NCI-H460 (cell line): ENCODE measurements around the gene CTIF. TPM values are rescaled to one million over a fixed set of nuclear protein-coding genes. Genes with fewer than 3 reads are reported as not detected.

Experiments
- DNase-seq: peaks from one replicate; pipeline ENCODE4 v3.0.0-alpha.2; 2016; ENCODE audit warnings: low read depth; ENCODE audit errors: extremely low read depth
- total RNA-seq: library from RNA; depleted of rRNA; stranded (reverse); fragments of >200 nt; shearing (Covaris generic); gene quantifications from 2 replicates; pipeline ENCODE4 v1.2.3, GENCODE V29; 2014

The CTIF gene
- total RNA-seq, 1 experiment from 2014 or later = 57.0 TPM

DNA sequence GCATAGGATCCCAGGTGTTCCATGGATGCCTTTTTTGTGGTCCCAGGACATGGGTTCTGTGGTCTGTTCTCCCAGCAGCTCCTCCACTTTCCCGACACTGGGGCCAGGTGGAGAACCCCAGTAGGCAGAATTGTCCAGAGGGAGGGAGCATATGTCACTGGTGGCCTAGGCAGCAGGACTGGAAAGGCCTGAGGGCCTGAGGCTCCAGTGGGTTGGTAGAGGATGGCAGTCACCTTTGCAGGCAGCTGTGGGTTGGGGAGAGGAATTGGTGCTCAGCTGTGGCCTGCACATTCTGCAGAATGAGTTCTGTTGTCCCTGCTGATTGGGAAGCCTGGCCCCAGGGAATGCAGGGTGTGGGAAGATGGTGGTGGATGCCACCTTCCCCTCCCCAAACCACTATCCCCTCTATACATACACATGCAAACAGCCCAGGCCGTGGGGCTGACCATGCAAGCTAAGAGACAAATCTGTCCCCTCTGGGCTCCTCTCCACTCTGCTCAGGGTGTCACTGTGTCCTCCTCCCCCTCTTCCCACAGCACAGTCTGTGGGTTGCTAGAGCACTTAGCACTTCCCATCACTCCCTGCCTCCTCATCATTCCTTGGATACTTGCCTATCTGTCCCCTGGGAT lies 11.4 kb downstream of the CTIF start:
- DNase-seq = no peak

- DNase-seq = no peak
These were observed 12.3 kb downstream of the CTIF start for GRCh38 chr18:48551100-48551499.

DNA sequence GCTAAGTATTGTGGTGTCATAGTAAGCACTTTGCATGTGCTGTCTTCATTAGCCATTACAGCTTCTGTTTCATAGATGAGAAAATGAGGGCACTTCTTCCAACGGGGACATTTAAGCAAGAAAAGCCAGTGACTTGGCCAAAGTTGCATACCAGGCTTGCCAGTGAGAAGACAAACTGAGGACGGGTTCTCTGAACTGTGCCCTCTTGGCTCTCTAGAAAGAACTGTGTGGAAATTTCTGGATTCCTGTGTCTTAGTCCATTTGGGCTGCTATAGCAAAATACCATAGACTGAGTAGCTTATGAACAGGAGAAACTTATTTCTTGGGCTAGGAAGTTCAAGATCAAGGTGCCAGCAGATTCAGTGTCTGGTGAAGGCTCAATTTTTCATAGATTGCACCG lies 13.3 kb downstream of the CTIF start:
- no peak for DNase-seq

GRCh38 chr18:48553236-48553635 lies 14.4 kb downstream of the CTIF start:
- DNase-seq = no peak

- DNase-seq = no peak
These were observed 16.0 kb downstream of the CTIF start for GRCh38 chr18:48554610-48555400.

DNA sequence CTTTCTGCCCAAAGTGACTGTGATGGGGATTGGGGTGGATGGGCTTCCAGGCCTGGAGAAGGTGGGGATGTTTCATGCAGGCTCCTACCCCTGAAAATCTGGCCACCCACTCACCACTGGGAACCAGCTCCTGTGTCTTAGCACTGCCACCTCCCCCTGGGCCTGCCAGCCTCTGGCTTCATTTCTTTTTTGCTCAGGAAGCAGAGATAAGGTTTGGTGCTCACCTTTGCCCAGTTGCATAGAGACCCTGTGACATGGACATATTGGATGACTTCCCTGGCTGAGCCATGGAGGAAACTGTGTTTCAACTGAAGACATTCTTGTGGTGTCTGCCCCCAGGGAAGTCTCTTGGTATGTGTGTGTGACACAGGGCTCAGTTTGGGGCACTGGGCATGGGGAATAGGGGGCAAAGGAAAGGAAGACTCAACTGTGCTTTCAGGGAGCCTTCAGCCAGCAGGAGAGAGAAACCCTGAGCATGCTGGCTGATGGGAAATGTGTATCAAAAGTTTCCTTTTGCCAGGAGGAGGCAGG lies 16.7 kb downstream of the CTIF start:
- no peak for DNase-seq

- no peak for DNase-seq
These were observed 18.9 kb downstream of the CTIF start for GRCh38 chr18:48557640-48558174.

GRCh38 chr18:48558248-48558647 lies 19.4 kb downstream of the CTIF start:
- no peak for DNase-seq

GRCh38 chr18:48560491-48560890 lies 21.7 kb downstream of the CTIF start:
- DNase-seq = no peak

DNA sequence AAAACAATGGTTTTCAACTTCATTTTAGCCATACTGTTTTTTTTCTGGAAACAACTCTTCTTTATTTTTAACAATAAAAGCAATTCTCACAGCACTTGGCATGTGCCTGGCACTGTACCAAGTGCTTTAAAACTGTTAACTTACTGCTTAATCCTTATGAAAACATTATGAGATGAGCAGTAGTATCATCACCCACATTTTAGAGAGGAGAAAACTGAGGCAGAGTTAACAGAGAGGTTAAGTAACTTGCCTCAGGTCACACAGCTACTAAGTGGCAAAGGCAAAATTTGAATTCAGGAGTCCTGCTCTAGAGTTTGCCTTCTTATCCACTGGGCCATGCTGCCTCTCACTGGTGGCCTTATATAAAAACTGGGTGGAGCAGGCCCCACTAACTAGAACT lies 23.2 kb downstream of the CTIF start:
- no peak for DNase-seq

DNA sequence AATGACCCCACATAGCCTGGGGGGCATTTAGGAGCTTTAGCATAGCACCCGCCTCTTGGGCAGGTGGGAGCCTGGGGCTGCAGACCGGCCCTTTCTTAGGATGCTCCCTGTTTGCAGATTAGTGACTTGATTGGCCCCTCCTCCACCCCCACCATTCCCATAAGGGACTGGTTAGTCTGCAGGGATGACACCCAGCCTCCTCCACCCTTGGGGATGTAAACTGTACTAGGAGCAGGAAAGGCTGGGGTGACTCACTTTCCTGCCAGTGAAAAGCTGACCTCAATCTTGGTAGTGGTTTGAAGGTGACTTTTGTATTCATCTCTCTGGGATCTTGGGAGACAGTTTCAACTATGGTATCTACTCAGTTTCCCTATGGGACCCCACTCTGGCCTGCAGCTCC lies 24.2 kb downstream of the CTIF start:
- DNase-seq = peak; percentile 50

DNA sequence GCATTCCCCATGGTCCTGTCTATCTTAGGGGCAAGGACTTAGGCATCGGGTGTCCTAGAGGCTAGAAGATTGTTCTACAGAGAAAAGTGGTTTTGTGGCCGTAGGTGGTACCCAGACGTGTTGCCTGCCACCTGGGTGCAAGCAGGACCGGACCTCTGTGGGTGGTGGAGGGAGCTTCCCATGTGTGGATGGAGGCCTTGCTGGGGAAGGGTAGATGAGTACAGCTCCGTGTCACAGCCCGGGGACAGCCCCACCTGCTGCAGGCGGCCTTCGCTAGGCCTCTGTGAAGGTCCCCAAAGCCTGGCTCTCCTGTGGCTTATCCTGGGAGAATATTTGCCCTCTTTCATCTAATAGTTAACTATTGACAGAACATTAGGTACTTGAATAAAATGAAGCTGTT lies 25.3 kb downstream of the CTIF start:
- DNase-seq = no peak

GRCh38 chr18:48565105-48565504 lies 26.3 kb downstream of the CTIF start:
- DNase-seq = no peak

GRCh38 chr18:48566589-48566988 lies 27.8 kb downstream of the CTIF start:
- DNase-seq = no peak

DNA sequence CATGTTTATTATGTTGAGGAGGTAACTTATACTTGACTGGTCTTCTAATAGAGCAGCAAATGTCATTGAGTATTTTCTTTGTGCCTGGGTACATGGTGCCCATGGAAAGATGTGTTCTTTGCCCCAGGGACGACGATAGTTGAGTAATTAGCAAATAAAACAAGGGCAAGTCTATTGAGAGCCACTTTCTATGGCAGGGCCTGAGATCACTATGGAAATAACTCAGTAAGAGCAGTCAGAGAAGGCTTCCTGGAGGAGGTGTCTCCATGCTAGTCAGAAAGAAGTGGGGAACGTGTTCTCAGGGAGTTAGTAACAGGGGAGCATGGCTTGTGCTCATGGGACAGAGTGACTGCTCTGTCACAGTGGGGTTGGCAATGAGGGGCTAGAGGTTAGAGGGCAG lies 28.6 kb downstream of the CTIF start:
- DNase-seq = no peak

DNA sequence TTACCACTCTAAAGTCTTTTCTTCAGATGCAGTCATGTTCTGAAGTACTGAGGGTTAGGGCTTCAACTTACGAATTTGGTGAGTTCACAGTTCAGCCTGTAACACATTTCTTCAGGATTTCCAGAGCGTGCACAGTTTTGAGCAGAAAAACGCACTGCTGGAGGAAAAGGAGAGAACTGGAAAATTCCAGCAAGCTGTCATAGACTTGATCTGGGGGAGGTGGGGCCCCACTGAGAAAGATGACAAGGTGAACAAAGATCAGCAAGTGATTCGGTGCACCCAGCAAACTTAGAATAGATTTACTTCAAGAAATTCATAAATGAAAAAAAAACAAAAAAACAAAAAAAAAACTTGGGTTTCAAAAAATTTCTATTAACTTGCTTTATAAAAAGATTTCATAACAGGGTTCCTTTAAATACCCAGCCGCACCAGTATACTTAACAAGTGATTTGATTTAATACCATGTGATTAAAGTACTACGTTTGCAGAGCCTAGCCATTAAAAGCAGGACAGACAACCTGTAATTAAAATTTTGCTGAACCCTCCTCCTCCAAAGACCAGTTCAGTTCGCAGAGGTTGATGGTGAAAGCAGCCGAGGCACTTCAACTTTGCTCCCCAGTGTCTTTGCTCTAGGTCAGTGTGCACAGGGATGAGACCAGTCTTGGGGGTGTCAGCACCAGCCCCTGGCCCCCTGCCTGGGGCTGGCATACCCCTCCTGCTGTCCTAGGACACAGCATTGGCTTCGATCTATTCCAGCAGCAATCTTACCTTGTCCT lies 30.5 kb downstream of the CTIF start:
- DNase-seq = no peak

GRCh38 chr18:48569915-48570264 lies 31.1 kb downstream of the CTIF start:
- DNase-seq = no peak

DNA sequence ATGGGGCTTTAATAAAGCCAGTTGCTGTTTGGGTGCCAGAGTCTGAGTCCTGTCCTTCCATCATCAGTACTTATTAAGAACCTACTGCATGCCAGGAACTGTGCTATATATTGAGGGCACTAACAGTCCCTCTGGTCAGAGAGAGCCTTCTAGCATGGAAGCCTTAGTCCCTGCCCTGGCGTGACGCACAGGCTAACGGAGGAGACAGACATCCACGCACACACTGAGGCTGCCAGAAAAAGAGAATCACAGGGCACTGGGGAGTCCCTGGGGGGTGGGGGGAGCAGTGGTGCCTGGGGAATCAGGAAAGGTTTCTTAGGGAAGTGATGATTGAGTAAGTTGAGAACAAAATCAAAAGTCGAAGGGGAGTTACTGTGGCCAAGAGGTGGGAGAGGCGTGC lies 31.5 kb downstream of the CTIF start:
- no peak for DNase-seq

DNA sequence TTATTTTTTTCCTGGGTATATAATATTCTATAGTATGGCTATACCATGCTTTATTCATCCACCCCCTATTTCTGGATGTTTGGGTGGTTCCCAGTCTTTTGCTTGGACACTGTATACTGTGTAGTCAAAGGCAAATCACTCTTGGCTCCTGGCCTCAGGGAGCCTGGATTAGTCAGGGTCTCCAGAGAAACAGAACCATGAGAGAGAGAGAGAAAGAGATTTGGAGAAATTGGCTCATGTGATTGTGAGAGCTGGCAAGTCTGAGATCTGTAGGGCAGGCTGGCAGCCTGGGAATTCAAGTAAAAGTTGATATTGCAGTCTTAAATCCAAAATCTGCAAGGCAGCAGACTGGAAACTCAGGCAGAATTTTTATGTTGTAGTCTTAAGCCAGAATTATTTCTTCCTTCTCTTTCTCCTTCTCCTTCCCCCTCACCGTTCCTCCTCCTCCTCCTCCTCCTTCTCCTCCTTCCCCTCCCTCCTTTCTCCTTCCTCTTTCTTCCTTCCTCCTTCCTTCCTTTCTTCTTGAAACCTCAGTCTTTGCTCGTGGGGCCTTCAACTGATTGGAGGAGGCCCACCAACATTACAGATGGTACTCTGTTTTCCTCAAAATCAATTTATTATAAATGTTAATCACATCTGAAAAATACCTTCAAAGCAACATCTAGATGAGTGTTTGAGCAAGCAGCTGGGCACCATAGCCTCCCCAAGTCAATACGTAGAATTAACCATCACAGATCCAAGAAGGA lies 33.0 kb downstream of the CTIF start:
- DNase-seq = no peak

- DNase-seq = no peak
These were observed 33.7 kb downstream of the CTIF start for GRCh38 chr18:48572402-48573126.
